Thoracic aorta (tissue), 2 donors: ENCODE results near the gene SLFN12L. TPM values are rescaled to one million over a fixed set of nuclear protein-coding genes. Genes with fewer than 3 reads are reported as not detected.
"Not testable (repeated sequence)": the region's sequence is repeated elsewhere in the genome, so short reads cannot be mapped to it uniquely, and the experiment has no call there.

Source experiments
- ATAC-seq: fragments of 150-250 bp; one replicate; pipeline ENCODE4 v1.8.0; 2017; ENCODE audit warnings: low read depth; ENCODE audit not compliant: insufficient number of reproducible peaks, low FRiP score
- DNase-seq: peaks from one replicate; pipeline ENCODE4 v3.0.0-alpha.2; 2020; ENCODE audit warnings: low spot score
- H3K27ac ChIP-seq, 2 donors: fragments of 200-600 bp; sonication (generic); 1 replicate in 1 of 2; 2 replicates in 1 of 2; pipeline ENCODE4 v1.5.1; 2016; ENCODE audit warnings: mild to moderate bottlenecking in 2 of 2, moderate library complexity in 2 of 2
- H3K27me3 ChIP-seq: fragments of 200-600 bp; sonication (generic); replicated peaks from 2 replicates; pipeline ENCODE4 v1.6.0; 2016; ENCODE audit warnings: mild to moderate bottlenecking; ENCODE audit not compliant: insufficient read depth
- H3K36me3 ChIP-seq: fragments of 200-600 bp; sonication (generic); one replicate; pipeline ENCODE4 v1.5.1; 2016
- H3K4me1 ChIP-seq, 2 donors: fragments of 200-600 bp; sonication (generic); 1 replicate in 1 of 2; 2 replicates in 1 of 2; pipeline versions ENCODE4 v1.5.1 to v1.6.0; 2016; ENCODE audit warnings: low read depth in 2 of 2, mild to moderate bottlenecking in 1 of 2; ENCODE audit not compliant: control insufficient read depth in 1 of 2
- H3K4me3 ChIP-seq: fragments of 200-600 bp; sonication (generic); 2 replicates; pipeline ENCODE4 v1.5.1; 2016; ENCODE audit warnings: mild to moderate bottlenecking
- H3K9me3 ChIP-seq: fragments of 200-600 bp; sonication (generic); 2 replicates; pipeline ENCODE4 v1.5.1; 2016
- CTCF ChIP-seq: fragments of 200-600 bp; sonication (generic); IDR thresholded peaks from one replicate; pipeline ENCODE4 v1.5.1; 2019; ENCODE audit warnings: antibody characterized with exemption
- total RNA-seq, 2 donors: library from RNA; depleted of rRNA; stranded (reverse); fragments of >200 nt; gene quantifications; one replicate each; pipeline versions ENCODE4 v1.1.0 to v1.2.3, GENCODE V29; 2016

Gene SLFN12L
- total RNA-seq, 2 donors from 2014 or later = 4.1 to 4.2 TPM

- no peaks in the 10 kb centered on the region for H3K27me3 ChIP-seq
- ATAC-seq (no peak), DNase-seq (no peak)
- peak overlapping the region; percentile 79 to 94 for H3K27ac ChIP-seq
- peak overlapping the region; percentile 94 for H3K4me3 ChIP-seq
- peaks cover 3% of the 10 kb centered on the region for H3K36me3 ChIP-seq
- TF ChIP-seq CTCF = no peak
- peaks cover 15 to 25% of the 10 kb centered on the region in 2 donors for H3K4me1 ChIP-seq
- no peaks in the 10 kb centered on the region for H3K9me3 ChIP-seq
Observed at GRCh38 chr17:35577830-35578196, 40.3 kb upstream of the SLFN12L start.

GRCh38 chr17:35575759-35576158 is 38.3 kb upstream of the SLFN12L start:
- ATAC-seq = no peak
- peaks cover 15 to 29% of the 10 kb centered on the region in 2 donors for H3K4me1 ChIP-seq
- TF ChIP-seq CTCF = no peak
- peaks cover 3% of the 10 kb centered on the region for H3K36me3 ChIP-seq
- no peak for DNase-seq
- no peaks in the 10 kb centered on the region for H3K27me3 ChIP-seq
- H3K9me3 ChIP-seq = no peaks in the 10 kb centered on the region
- H3K4me3 ChIP-seq = no peak overlapping the region
- H3K27ac ChIP-seq = no peak overlapping the region

- TF ChIP-seq CTCF = no peak
- no peaks in the 10 kb centered on the region for H3K9me3 ChIP-seq
- no peaks in the 10 kb centered on the region for H3K27me3 ChIP-seq
- ATAC-seq (no peak), DNase-seq (no peak)
- peaks cover 16 to 28% of the 10 kb centered on the region in 2 donors for H3K4me1 ChIP-seq
- no peak overlapping the region for H3K4me3 ChIP-seq
- no peaks in the 10 kb centered on the region for H3K36me3 ChIP-seq
- no peak overlapping the region for H3K27ac ChIP-seq
Observed at GRCh38 chr17:35569405-35569804, 31.9 kb upstream of the SLFN12L start.

- H3K4me1 ChIP-seq = peaks cover 16 to 28% of the 10 kb centered on the region in 2 donors
- peak overlapping the region; percentile 96 for H3K4me3 ChIP-seq
- ATAC-seq = no peak
- H3K36me3 ChIP-seq = no peaks in the 10 kb centered on the region
- H3K27ac ChIP-seq = peak overlapping the region; percentile 83 to 86
- no peaks in the 10 kb centered on the region for H3K9me3 ChIP-seq
- no peaks in the 10 kb centered on the region for H3K27me3 ChIP-seq
- no peak for TF ChIP-seq CTCF
- no peak for DNase-seq
Observed at GRCh38 chr17:35568561-35568960, 31.1 kb upstream of the SLFN12L start.

GRCh38 chr17:35566968-35567367 is 29.5 kb upstream of the SLFN12L start:
- H3K4me1 ChIP-seq = peaks cover 16 to 28% of the 10 kb centered on the region in 2 donors
- H3K4me3 ChIP-seq = peak overlapping the region; percentile 96
- no peaks in the 10 kb centered on the region for H3K27me3 ChIP-seq
- TF ChIP-seq CTCF = no peak
- no peak for DNase-seq
- no peaks in the 10 kb centered on the region for H3K9me3 ChIP-seq
- no peak for ATAC-seq
- no peaks in the 10 kb centered on the region for H3K36me3 ChIP-seq
- no peak overlapping the region for H3K27ac ChIP-seq

GRCh38 chr17:35563181-35563580 is 25.7 kb upstream of the SLFN12L start:
- H3K4me3 ChIP-seq, ATAC-seq, H3K27me3 ChIP-seq, H3K27ac ChIP-seq, DNase-seq, H3K9me3 ChIP-seq, H3K4me1 ChIP-seq, H3K36me3 ChIP-seq: not testable (repeated sequence)
